ENCODE measurements around the gene RBM38.
"Not testable (repeated sequence)": the region's sequence is repeated elsewhere in the genome, so short reads cannot be mapped to it uniquely, and the experiment has no call there.

RBM38 gene

GRCh38 chr20:57390604-57391438, at the start of gene RBM38:
TSS of gene RBM38 (plus strand) at chr20:57391396. CDS start at chr20:57391582, 186 bp downstream.
- DNase-seq (ENCODE audit: low read depth in 2 of 2, low spot score in 1 of 2) = peak; percentile 51 to 52

- DNase-seq (ENCODE audit: low read depth in 2 of 2, low spot score in 1 of 2) = no peak
Observed at GRCh38 chr20:57341663-57342062, 49.5 kb upstream of the RBM38 start.

GRCh38 chr20:57342829-57343228, 48.4 kb upstream of the RBM38 start:
- DNase-seq (ENCODE audit: low read depth in 2 of 2, low spot score in 1 of 2) = no peak

DNA sequence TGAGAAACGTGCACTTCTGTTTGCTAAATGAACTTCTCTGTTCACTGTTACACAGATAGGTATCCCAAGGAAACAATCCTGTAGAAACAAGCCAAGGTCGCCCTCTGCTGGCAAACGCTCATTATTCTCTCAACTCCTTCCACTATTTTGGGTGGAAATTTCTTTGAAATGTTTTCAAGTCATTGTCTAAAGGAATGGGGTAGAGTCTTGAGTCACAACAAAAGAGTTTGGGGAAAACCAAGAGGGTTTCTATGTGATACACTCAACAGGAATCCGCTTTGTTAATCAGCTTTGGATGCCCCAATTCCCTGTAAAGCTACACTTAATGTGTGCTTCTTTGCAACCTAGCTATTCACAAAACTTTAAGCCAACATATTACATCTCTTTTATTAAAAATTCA, 44.7 kb upstream of the RBM38 start:
- peak; percentile 28 to 51 for DNase-seq (ENCODE audit: low read depth in 2 of 2, low spot score in 1 of 2)

GRCh38 chr20:57347393-57347792, 43.8 kb upstream of the RBM38 start:
- no peak for DNase-seq (ENCODE audit: low read depth in 2 of 2, low spot score in 1 of 2)

GRCh38 chr20:57348200-57348921, 42.8 kb upstream of the RBM38 start:
- not testable (repeated sequence) for DNase-seq (ENCODE audit: low read depth in 2 of 2, low spot score in 1 of 2)

GRCh38 chr20:57348922-57349574, 42.1 kb upstream of the RBM38 start:
- not testable (repeated sequence) for DNase-seq (ENCODE audit: low read depth in 2 of 2, low spot score in 1 of 2)

DNA sequence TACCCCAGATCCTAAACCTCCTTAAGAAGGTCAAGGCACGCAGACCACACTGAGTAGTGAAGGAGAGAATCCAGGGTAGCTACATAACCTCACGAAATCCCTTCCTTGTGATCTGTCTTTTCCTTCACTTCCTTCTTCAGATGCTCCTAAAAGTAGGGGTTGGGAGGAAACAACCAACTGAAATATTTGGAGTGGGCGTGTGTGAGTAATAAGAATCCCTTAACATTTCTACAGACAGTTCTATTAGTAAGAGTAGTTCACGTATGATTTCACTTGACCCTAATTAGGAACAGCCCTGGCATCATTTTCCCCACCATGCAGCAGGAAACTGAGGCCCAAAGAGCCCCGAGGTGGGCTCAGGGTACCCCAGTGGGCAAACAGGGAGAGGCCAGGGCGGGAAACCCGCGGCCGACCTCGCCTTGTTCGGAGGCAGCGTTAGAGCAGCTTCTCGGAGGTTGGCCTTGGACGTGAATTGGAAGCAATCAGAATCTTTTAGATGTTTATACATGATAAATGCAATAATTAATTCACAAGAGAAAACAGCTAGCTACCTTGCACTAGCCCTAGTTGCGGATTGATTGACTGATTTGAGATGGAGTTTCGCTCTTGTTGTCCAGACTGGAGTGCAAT, 41.0 kb upstream of the RBM38 start:
- no peak for DNase-seq (ENCODE audit: low read depth in 2 of 2, low spot score in 1 of 2)

DNA sequence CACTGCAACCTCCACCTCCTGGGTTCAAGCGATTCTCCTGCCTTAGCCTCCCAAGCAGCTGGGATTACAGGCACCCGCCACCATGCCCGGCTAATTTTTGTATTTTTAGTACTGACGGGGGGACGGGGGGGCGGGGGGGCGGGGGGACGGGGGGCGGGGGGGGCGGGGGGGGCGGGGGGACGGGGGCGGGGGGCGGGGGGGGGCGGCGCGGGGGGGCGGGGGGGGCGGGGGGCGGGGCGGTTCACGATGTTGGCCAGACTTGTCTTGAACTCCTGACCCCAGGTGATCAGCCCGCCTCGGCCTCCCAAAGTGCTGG, 40.5 kb upstream of the RBM38 start:
- DNase-seq (ENCODE audit: low read depth in 2 of 2, low spot score in 1 of 2) = not testable (repeated sequence)

- peak; percentile 75 to 80 for DNase-seq (ENCODE audit: low read depth in 2 of 2, low spot score in 1 of 2)
Observed at GRCh38 chr20:57351042-57351783, 40.0 kb upstream of the RBM38 start, which contains the start of gene RAE1. TSS of gene RAE1 (plus strand) at chr20:57351255. CDS start at chr20:57354039, 2,784 bp downstream.

GRCh38 chr20:57352305-57352704, 38.9 kb upstream of the RBM38 start:
- no peak for DNase-seq (ENCODE audit: low read depth in 2 of 2, low spot score in 1 of 2)

DNA sequence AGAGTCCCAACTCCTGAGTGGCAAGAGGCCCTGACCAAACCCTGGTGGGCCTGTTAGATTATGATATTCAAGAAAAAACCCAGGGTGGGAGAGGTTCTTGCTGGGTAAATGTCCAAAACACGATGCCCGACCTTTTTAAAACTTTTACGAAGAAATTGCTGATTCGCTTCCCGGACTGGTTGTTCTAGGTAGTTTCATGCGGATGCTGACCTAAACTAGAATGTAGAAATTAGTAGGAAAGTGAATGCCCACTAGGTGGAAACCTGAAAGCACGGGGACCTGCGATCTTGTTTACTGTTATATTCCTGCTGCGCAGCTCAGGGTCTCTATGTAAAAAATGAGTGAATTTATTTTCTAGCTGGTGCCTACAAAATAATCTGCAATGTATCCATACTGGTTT, 37.8 kb upstream of the RBM38 start:
- DNase-seq (ENCODE audit: low read depth in 2 of 2, low spot score in 1 of 2) = no peak

GRCh38 chr20:57361517-57361916, 29.7 kb upstream of the RBM38 start:
- no peak for DNase-seq (ENCODE audit: low read depth in 2 of 2, low spot score in 1 of 2)

DNA sequence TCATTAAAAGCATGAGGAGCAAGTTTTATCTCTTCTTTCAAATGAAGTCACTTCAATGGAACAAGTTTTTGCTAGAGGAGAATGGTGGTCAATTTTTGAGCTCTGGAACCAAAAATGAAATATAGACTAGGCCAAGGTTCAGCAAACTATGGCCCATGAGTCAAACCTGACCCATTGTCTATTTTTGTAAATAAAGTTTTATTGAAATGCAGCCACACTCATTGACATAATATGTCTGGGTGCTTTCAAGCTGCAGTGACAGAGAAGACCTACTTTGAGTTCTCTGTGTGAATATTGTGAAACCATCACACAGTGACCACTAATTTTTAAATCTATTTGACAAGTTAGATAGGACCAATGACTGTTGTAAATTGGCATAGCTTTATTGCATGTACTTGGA, 26.7 kb upstream of the RBM38 start:
- no peak for DNase-seq (ENCODE audit: low read depth in 2 of 2, low spot score in 1 of 2)

GRCh38 chr20:57369596-57369995, 21.6 kb upstream of the RBM38 start:
- no peak for DNase-seq (ENCODE audit: low read depth in 2 of 2, low spot score in 1 of 2)

DNA sequence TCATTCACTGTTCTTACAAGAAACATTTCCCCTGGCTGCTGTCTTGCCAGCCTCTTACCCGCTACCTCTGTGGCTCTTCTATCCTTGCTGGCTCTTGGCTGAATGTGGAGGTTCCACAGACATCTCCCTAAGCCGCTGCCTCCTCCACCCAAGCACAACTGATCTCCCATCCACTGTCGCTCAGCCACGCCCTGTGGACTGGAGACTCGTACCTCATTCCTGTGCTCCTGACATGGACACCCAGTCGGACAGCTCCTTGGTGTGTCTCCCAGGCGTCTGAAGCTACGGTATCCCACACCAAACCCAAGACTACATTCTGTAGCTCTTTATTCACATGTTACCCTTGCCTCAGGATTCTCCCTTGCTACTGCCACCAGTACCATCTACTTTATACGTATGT, 20.9 kb upstream of the RBM38 start:
- no peak for DNase-seq (ENCODE audit: low read depth in 2 of 2, low spot score in 1 of 2)

DNA sequence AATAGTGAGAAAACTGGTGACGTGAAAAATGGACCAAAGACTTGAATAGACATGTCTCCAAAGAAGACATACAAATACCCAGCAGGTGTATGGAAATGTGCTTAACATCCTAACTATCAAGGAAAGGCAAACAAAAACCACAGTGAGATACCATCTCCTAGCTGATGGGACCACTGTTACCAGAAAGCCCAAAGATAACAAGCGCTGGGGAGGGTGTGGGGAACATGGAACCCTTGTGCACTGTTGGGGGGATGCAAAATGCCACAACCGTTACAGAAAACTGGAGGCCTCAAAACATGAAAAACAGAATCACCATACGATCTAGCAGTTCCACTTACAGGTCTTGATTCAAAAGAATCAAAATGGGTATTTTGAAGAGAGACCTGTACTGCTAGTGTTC, 19.8 kb upstream of the RBM38 start:
- DNase-seq (ENCODE audit: low read depth in 2 of 2, low spot score in 1 of 2) = no peak

DNA sequence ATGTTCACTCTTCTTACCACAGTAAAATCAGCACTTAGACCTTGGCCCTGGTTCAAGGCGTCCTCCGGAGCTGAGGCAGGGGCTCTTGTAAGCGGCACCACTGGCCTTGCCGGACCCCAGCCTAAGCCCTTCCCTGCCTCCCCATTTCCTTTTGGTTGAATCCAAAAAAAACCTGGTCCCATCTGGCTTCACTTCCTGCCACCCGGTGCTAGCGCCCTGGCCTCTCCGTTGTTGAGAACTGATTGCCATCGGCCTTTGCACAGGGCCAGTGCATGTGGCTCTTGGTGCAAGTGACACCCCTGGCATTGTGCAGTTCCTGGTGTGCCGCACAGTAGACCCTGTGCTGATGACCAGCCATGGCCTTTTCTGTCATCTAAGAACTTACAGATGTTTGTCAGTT, 19.0 kb upstream of the RBM38 start:
- no peak for DNase-seq (ENCODE audit: low read depth in 2 of 2, low spot score in 1 of 2)

GRCh38 chr20:57372581-57373350, 18.4 kb upstream of the RBM38 start:
- no peak for DNase-seq (ENCODE audit: low read depth in 2 of 2, low spot score in 1 of 2)

- no peak for DNase-seq (ENCODE audit: low read depth in 2 of 2, low spot score in 1 of 2)
Observed at GRCh38 chr20:57374343-57374930, 16.8 kb upstream of the RBM38 start.

All from stimulated activated CD8-positive, alpha-beta memory T cell treated with anti-CD3 and anti-CD28 coated beads, Interleukin-4, amount 100 ng/mL, for 1 hour (primary cell).